Sigmoid colon (tissue), 7 donors: ENCODE data around the gene TRANK1. TPM values are rescaled to one million over a fixed set of nuclear protein-coding genes. Genes with fewer than 3 reads are reported as not detected.

Experiments used
- DNase-seq: peaks from one replicate; pipeline ENCODE4 v3.0.0-alpha.2; 2019
- H3K27ac ChIP-seq, 4 donors: fragments of 200-600 bp; sonication (generic); one replicate each; pipeline ENCODE4 v1.5.1; 2016 to 2019; ENCODE audit warnings: mild to moderate bottlenecking in 1 of 4
- H3K27me3 ChIP-seq, 3 donors: fragments of 200-600 bp; sonication (generic); one replicate each; pipeline ENCODE4 v1.5.1; 2019; ENCODE audit warnings: mild to moderate bottlenecking in 1 of 3
- H3K36me3 ChIP-seq, 4 donors: fragments of 200-600 bp; sonication (generic); one replicate each; pipeline ENCODE4 v1.5.1; 2016 to 2019
- H3K4me1 ChIP-seq, 4 donors: fragments of 200-600 bp; sonication (generic); one replicate each; pipeline ENCODE4 v1.5.1; 2017 to 2019
- H3K4me3 ChIP-seq, 4 donors: fragments of 200-600 bp; sonication (generic); one replicate each; pipeline ENCODE4 v1.5.1; 2017 to 2019; ENCODE audit warnings: mild to moderate bottlenecking in 2 of 4, moderate library complexity in 1 of 4
- H3K9me3 ChIP-seq, 4 donors: fragments of 200-600 bp in 3 of 4; sonication (generic) in 3 of 4; one replicate each; pipeline versions ENCODE4 v1.5.1 to v1.6.1; 2013 to 2019
- EP300 ChIP-seq, 4 donors: sonication (generic); formaldehyde crosslinking; IDR thresholded peaks; one replicate each; pipeline ENCODE4 v1.6.1; 2017; ENCODE audit warnings: antibody characterized with exemption in 4 of 4
- POLR2A ChIP-seq, 2 donors: fragments of 450-650 bp; IDR thresholded peaks; one replicate each; pipeline ENCODE4 v1.6.1; 2016; ENCODE audit warnings: antibody characterized with exemption in 2 of 2, mild to moderate bottlenecking in 2 of 2, moderate library complexity in 2 of 2
- POLR2AphosphoS5 ChIP-seq, 4 donors: sonication (generic); formaldehyde crosslinking; IDR thresholded peaks; one replicate each; pipeline ENCODE4 v1.6.1; 2017; ENCODE audit warnings: antibody characterized with exemption in 4 of 4
- whole genome bisulfite sequencing, 2 donors: extraction: QIAGEN DNeasy Blood & Tissue Kit; methylation state at CpG; one replicate each; pipeline ENCODE4 v1.1.7; 2013; 5-methylcytosine and 5-hydroxymethylcytosine counted together
- intact Hi-C: fragments of 100-400 bp; cut with DNase I; formaldehyde crosslinking; loops from one replicate; pipeline ENCODE4 v1.15.1; 2023
- polyA plus RNA-seq, 3 donors: library from polyadenylated mRNA; stranded (reverse); fragments of 200-250 nt; gene quantifications; one replicate each; pipeline ENCODE4 v1.2.3, GENCODE V29; 2013
- total RNA-seq, 4 donors: library from RNA; depleted of rRNA; stranded (reverse); fragments of >200 nt; gene quantifications; one replicate each; pipeline ENCODE4 v1.1.0, GENCODE V29; 2016
- TF ChIP-seq, protein P1 (sequence below), 4 experiments: fragments of 450-650 bp in 3 of 4; fragments of 200-600 bp in 1 of 4; IDR thresholded peaks; one replicate each; pipeline ENCODE4 v1.5.1; 2016 to 2019; ENCODE audit warnings: antibody characterized with exemption in 4 of 4, mild to moderate bottlenecking in 3 of 4, moderate library complexity in 2 of 4
- donor health status: healthy with polysubstance abuse.
- donor health status: Bipolar disorder and iron deficiency.
- donor health status: healthy.

The TRANK1 gene
- total and polyA plus RNA-seq, 7 donors, result 8.6 to 36.4 (median 21.7) TPM

GRCh38 chr3:36942638-36943248 is 2.1 kb downstream of the TRANK1 start:
- Histone ChIP-seq H3K27me3 (no peaks in the 10 kb centered on the region), H3K4me1 (peaks cover 0 to 34% (median 10%) of the 10 kb centered on the region in 4 donors), H3K9me3 (peaks cover 0 to 7% (median 2%) of the 10 kb centered on the region in 4 donors), H3K4me3 (no peak overlapping the region), H3K27ac (no peak overlapping the region), H3K36me3 (no peaks in the 10 kb centered on the region)
- no peak for DNase-seq
- TF ChIP-seq POLR2A (IDR thresholded peaks at IDR 0.05) (no peak), POLR2AphosphoS5 (IDR thresholded peaks at IDR 0.05) (no peak), EP300 (IDR thresholded peaks at IDR 0.05) (no peak)
- TF ChIP-seq, protein P1, sequence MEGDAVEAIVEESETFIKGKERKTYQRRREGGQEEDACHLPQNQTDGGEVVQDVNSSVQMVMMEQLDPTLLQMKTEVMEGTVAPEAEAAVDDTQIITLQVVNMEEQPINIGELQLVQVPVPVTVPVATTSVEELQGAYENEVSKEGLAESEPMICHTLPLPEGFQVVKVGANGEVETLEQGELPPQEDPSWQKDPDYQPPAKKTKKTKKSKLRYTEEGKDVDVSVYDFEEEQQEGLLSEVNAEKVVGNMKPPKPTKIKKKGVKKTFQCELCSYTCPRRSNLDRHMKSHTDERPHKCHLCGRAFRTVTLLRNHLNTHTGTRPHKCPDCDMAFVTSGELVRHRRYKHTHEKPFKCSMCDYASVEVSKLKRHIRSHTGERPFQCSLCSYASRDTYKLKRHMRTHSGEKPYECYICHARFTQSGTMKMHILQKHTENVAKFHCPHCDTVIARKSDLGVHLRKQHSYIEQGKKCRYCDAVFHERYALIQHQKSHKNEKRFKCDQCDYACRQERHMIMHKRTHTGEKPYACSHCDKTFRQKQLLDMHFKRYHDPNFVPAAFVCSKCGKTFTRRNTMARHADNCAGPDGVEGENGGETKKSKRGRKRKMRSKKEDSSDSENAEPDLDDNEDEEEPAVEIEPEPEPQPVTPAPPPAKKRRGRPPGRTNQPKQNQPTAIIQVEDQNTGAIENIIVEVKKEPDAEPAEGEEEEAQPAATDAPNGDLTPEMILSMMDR (IDR thresholded peaks at IDR 0.05), result no peak
- intact Hi-C loops, result loop anchor here (5.0 kb wide), 1 partner anchor 35 kb away; no protein-coding TSS in a partner anchor
- WGBS, 2 donors, result 36 to 77% methylated on average over 21 of the region's 21 CpGs

DNA sequence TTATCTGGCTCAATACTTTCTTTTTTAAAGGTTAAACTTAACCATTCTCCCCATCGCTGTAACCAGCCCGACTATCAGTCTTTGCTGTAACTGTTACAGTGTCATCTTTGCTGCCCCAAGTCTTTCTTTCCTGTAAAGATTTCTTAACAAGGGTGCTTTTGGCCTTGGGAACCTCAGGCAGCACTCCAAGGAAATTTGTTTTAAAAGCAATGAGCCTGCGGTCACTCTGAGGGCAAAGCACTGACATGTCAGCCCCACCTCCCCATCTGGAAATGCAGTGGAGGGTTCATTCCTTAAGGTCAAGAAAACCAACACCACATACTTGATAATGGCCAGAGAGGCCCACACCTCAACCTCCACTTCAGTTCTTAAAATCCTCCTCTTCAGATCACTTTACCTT is 3.2 kb downstream of the TRANK1 start:
- Histone ChIP-seq H3K9me3 (no peaks in the 10 kb centered on the region), H3K27ac (no peak overlapping the region), H3K4me1 (peaks cover 0 to 34% (median 10%) of the 10 kb centered on the region in 4 donors), H3K27me3 (no peaks in the 10 kb centered on the region), H3K36me3 (no peaks in the 10 kb centered on the region), H3K4me3 (no peak overlapping the region)
- DNase-seq, result no peak
- TF ChIP-seq POLR2AphosphoS5 (IDR thresholded peaks at IDR 0.05), result no peak
- TF ChIP-seq EP300 (IDR thresholded peaks at IDR 0.05), result no peak
- TF ChIP-seq POLR2A (IDR thresholded peaks at IDR 0.05), result no peak
- TF ChIP-seq, protein P1 (IDR thresholded peaks at IDR 0.05), result no peak
- intact Hi-C loops, result loop anchor here (5.0 kb wide), 1 partner anchor 34 kb away; no protein-coding TSS in a partner anchor
- WGBS, 2 donors, result 85 to 89% methylated on average over 3 of the region's 3 CpGs

DNA sequence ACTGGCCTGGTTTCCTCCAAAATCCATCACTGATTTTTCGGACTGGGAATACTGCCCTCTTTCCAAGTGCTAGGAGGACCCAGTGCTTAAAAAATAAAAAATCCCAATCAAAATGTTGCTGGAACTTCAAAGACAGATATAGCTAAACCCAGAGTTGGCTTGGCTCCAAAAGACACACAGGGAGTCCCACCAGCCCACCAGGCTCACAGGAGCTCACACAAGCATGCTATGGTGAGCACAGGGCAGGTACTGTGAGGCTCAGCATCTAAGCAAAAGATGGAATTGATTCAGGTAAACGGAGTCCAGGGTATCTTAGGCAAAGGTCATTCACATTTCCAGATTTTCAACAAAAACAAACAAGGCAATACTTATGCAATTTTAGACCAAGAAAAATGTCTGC is 3.7 kb downstream of the TRANK1 start:
- Histone ChIP-seq H3K36me3 (no peaks in the 10 kb centered on the region), H3K4me1 (peaks cover 0 to 34% (median 10%) of the 10 kb centered on the region in 4 donors), H3K9me3 (no peaks in the 10 kb centered on the region), H3K27ac (no peak overlapping the region), H3K27me3 (no peaks in the 10 kb centered on the region), H3K4me3 (no peak overlapping the region)
- no peak for DNase-seq
- TF ChIP-seq, protein P1 (IDR thresholded peaks at IDR 0.05), result no peak
- no peak for TF ChIP-seq POLR2A (IDR thresholded peaks at IDR 0.05)
- TF ChIP-seq EP300 (IDR thresholded peaks at IDR 0.05), result no peak
- TF ChIP-seq POLR2AphosphoS5 (IDR thresholded peaks at IDR 0.05), result no peak
- WGBS, 2 donors, result 90 to 91% methylated on average over 2 of the region's 2 CpGs
- intact Hi-C loops, result loop anchor here (5.0 kb wide), 1 partner anchor 34 kb away; no protein-coding TSS in a partner anchor

DNA sequence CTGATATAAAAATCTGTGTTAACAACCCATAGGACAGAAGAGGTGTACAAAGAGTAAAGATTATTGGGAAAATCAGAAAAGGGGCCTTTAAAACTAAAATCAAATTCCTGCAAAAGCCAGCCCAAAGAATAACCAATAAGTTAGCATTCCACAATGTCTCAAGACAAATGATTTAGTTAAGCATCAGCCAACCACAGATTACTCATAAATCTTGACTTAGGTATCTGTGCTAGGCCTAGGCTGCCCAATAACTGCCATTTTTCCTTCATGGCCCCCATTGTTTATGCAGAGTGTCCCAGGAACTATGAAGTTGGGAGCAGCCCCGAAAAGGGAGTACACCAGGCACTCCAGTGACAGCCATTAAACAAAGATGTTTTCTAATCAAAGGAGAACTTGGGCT is 7.4 kb downstream of the TRANK1 start:
- Histone ChIP-seq H3K27me3 (no peaks in the 10 kb centered on the region), H3K4me1 (peaks cover 0 to 20% (median 0%) of the 10 kb centered on the region in 4 donors), H3K4me3 (no peak overlapping the region), H3K9me3 (no peaks in the 10 kb centered on the region), H3K27ac (no peak overlapping the region), H3K36me3 (no peaks in the 10 kb centered on the region)
- DNase-seq, result no peak
- 90 to 95% methylated on average over 1 of the region's 1 CpG for WGBS, 2 donors
- TF ChIP-seq, protein P1 (IDR thresholded peaks at IDR 0.05), result no peak
- no peak for TF ChIP-seq POLR2A (IDR thresholded peaks at IDR 0.05)
- intact Hi-C loops, result no loop called here
